Activated CD4-positive, alpha-beta memory T cell treated with anti-CD3 and anti-CD28 coated beads for 36 hours (primary cell): ENCODE data around the gene FAM107B. TPM values are rescaled to one million over a fixed set of nuclear protein-coding genes. Genes with fewer than 3 reads are reported as not detected.

Experiments
- CTCF ChIA-PET: fragments of 350-600 bp; sonication (Branson Sonifier 250); formaldehyde crosslinking; loops from one replicate; lab custom pipeline; 2021; ENCODE audit warnings: antibody characterized with exemption, inconsistent platforms; lab: Charles Lee
- POLR2A ChIA-PET: fragments of 350-600 bp; sonication (Branson Sonifier 250); formaldehyde crosslinking; loops from one replicate; lab custom pipeline; 2021; ENCODE audit warnings: antibody characterized with exemption; lab: Charles Lee
- DNase-seq: peaks from one replicate; pipeline ENCODE4 v3.0.0-alpha.2; 2020
- H3K27ac Mint-ChIP-seq: one replicate; pipeline ENCODE4 v1.8.0; 2021; ENCODE audit warnings: mixed read lengths
- H3K27me3 Mint-ChIP-seq: one replicate; pipeline ENCODE4 v1.8.0; 2021; ENCODE audit warnings: mixed read lengths
- H3K36me3 Mint-ChIP-seq: one replicate; pipeline ENCODE4 v1.8.0; 2021; ENCODE audit warnings: mixed read lengths
- H3K4me1 Mint-ChIP-seq: one replicate; pipeline ENCODE4 v1.8.0; 2021; ENCODE audit warnings: low read depth, mixed read lengths
- H3K4me3 Mint-ChIP-seq: one replicate; pipeline ENCODE4 v1.8.0; 2021; ENCODE audit warnings: mild to moderate bottlenecking, mixed read lengths
- H3K9me3 Mint-ChIP-seq: one replicate; pipeline ENCODE4 v1.8.0; 2021; ENCODE audit warnings: mixed read lengths
- intact Hi-C: fragments of 100-400 bp; cut with micrococcal nuclease; formaldehyde crosslinking; loops from one replicate; pipeline ENCODE4 v1.15.1; 2023
- total RNA-seq, 2 experiments: library from RNA; stranded (reverse); gene quantifications; one replicate each; pipeline ENCODE4 v1.2.3, GENCODE V29; 2021

FAM107B gene
- total RNA-seq, 2 experiments from 2014 or later: 132 to 138 TPM

DNA sequence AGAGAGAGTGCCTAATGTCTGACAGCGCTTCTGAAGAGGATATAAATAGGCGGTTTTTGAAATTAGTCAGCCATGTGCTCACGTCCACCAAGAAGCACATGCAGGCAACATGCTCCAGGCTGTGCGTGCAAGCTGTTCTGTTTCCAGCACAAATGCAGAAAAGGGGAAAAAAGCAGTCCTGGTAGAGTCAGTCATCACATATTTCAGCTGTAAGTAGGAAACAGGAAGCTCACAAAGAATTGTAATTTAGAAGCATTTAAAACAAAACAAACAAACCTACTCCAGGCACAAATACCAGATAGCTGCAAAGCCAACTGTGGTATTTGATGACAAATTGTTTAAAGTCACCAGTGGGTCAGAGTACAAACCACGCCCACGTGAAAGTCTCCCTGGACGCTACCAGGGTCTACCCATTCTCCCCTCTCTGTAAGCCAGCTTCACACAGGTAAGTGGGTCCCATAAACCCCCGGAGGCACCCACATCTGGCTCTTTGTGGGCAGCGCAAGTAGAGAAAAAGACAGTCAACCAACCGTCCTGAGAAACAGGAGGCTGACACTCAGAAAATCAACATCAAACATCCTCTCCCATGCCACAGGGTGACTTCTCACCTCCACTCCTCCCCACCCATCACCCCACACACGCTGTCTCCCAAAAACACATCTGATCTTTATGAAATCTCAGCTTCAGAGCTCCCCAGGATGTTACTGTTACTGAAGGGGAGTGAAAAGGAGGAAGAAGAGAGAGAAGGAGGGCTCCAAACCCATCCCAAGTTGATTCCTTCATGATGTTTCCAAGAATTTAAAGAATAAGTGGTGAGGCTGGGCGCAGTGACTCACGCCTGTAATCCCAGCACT is 186.4 kb downstream of the FAM107B start:
- peak; percentile 82 for DNase-seq
- H3K4me1 Mint-ChIP-seq: peaks cover 90% of the 10 kb centered on the region
- peak overlapping the region; percentile 52 for H3K4me3 Mint-ChIP-seq
- ChIA-PET CTCF (interaction anchor here (0.9 to 2.1 kb wide), 16 partner anchors 10 to 250 kb away, joined by 3 to 10 read pairs (median 4); partner anchors contain the start of genes CDNF, HSPA14 and MSANTD7), POLR2A (interaction anchor here (0.6 to 2.0 kb wide), 16 partner anchors 12 to 403 kb away, joined by 3 to 14 read pairs (median 4); partner anchors contain the start of genes CDNF, HSPA14 and MSANTD7)
- intact Hi-C loops: loop anchor here (1.0 to 10.0 kb wide), 8 partner anchors 16 to 576 kb away; partner anchors contain the start of genes NMT2 and SUV39H2
- no peaks in the 10 kb centered on the region for H3K27me3 Mint-ChIP-seq
- H3K36me3 Mint-ChIP-seq: peaks cover 28% of the 10 kb centered on the region
- no peaks in the 10 kb centered on the region for H3K9me3 Mint-ChIP-seq
- peak overlapping the region; percentile 98 for H3K27ac Mint-ChIP-seq

DNA sequence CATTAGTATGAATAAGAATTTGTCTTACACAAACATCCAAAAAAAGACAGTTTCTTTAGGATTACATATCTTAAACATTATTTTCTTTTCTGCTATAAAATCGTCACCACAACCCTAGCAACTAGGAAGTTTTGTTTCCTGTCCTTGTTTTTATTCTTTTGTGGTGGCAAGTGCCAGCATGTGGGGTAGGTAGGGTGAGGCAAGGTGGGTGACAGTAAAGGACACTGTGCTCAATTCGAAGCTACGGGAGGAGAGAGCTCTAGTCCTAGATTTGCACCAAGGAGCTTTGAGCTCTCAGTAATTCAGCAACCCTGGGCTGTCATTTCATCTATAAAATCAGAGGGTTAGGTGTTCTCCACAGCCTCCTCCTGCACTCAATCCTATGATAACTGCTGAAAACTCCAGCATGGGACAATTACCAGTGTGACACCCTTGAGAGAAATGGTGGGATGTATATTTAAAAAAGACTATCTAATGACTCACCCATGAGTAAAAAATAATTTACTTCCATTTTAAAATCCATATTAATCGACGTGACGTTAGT is 187.1 kb downstream of the FAM107B start:
- peak; percentile 35 for DNase-seq
- intact Hi-C loops: loop anchor here (1.0 to 10.0 kb wide), 8 partner anchors 15 to 577 kb away; partner anchors contain the start of genes NMT2 and SUV39H2
- ChIA-PET CTCF (interaction anchor here (0.9 to 2.1 kb wide), 9 partner anchors 15 to 251 kb away, joined by 3 to 10 read pairs (median 3); partner anchors contain the start of genes CDNF, HSPA14 and MSANTD7), POLR2A (interaction anchor here (0.8 to 2.0 kb wide), 12 partner anchors 13 to 402 kb away, joined by 3 to 14 read pairs (median 4); partner anchors contain the start of genes CDNF, HSPA14 and MSANTD7)
- peak overlapping the region; percentile 98 for H3K27ac Mint-ChIP-seq
- peaks cover 30% of the 10 kb centered on the region for H3K36me3 Mint-ChIP-seq
- peaks cover 92% of the 10 kb centered on the region for H3K4me1 Mint-ChIP-seq
- H3K9me3 Mint-ChIP-seq: no peaks in the 10 kb centered on the region
- H3K4me3 Mint-ChIP-seq: peak overlapping the region; percentile 52
- H3K27me3 Mint-ChIP-seq: no peaks in the 10 kb centered on the region

DNA sequence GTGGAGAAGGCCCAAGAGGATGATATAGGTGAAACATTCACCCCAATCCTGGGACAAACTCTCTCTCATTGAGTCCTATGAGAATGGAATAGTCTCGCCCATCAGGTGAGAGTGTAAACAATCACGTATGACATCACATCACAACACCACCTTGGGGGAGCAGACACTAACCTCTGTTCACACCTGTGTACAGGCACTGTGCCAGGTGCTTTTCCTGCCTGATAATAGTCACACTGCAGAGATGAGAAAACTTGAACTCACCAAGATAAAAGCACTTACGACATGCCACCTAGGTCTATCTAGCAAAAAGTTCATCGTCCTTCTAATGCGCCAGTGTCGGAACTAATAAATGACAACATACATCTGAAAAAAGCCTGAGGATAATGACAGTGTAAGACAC is 187.8 kb downstream of the FAM107B start:
- DNase-seq: peak; percentile 63
- intact Hi-C loops: loop anchor here (5.0 to 10.0 kb wide), 3 partner anchors 35 to 578 kb away; partner anchors contain the start of genes NMT2 and SUV39H2
- Mint-ChIP-seq H3K4me3 (peak overlapping the region; percentile 3), H3K4me1 (peaks cover 89% of the 10 kb centered on the region), H3K27ac (peak overlapping the region; percentile 98), H3K27me3 (no peaks in the 10 kb centered on the region), H3K9me3 (no peaks in the 10 kb centered on the region), H3K36me3 (peaks cover 30% of the 10 kb centered on the region)
- CTCF ChIA-PET: interaction anchor here (1.2 kb wide), 1 partner anchor 72 kb away, joined by 3 read pairs; no protein-coding TSS in a partner anchor
- POLR2A ChIA-PET: interaction anchor here (2.0 kb wide), 1 partner anchor 18 kb away, joined by 14 read pairs; no protein-coding TSS in a partner anchor

DNA sequence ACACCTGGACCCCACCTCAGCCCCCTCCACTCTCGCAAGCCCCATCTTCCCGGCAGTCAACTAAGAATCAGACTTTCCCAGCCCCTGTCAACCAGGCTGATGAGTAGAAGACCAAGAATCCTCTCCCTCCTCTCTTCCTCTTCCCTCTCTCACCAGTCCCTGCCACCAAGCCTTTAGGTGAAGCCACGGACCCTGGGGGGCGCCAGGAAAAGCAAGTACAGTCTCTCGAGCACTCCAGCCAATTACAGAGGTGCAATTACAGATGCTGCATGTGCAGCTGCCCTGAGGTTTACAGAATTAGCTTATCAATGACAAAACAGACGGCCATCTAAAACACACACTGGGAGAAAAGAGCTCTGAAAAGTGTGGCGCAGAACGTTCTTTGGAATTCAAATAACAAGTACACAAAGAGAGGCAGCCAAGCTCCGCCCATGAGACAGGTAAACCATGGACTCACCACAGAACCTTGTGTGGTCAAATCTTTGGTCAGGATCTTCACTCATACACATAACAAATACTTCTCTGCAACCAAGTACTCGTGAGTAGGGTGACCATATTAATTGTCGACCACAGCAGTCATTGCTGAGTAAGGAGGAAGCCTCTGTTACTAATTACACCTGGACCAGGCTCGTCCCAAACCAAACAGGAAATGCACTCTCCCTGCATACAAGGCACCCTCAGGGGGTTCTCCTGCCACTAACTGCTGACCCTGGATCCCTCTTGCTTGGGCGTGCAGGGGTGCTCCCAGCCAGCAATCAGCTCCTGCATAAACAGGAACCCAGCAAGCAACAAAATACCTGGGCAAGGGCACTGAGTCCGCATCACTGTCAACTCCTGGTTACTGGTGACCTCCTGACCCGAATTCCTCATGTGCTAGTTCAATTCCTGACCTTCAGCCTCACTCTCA is 189.2 kb downstream of the FAM107B start:
- Mint-ChIP-seq H3K27ac (peak overlapping the region; percentile 98), H3K36me3 (peaks cover 33% of the 10 kb centered on the region), H3K4me1 (peaks cover 89% of the 10 kb centered on the region), H3K9me3 (no peaks in the 10 kb centered on the region), H3K4me3 (peak overlapping the region; percentile 40), H3K27me3 (no peaks in the 10 kb centered on the region)
- ChIA-PET POLR2A (no interaction called here), CTCF (interaction anchor here (0.7 to 1.5 kb wide), 2 partner anchors 25 to 237 kb away, joined by 3 to 5 read pairs; no protein-coding TSS in a partner anchor)
- intact Hi-C loops: loop anchor here (5.0 to 10.0 kb wide), 3 partner anchors 33 to 579 kb away; partner anchors contain the start of genes NMT2 and SUV39H2
- DNase-seq: no peak

DNA sequence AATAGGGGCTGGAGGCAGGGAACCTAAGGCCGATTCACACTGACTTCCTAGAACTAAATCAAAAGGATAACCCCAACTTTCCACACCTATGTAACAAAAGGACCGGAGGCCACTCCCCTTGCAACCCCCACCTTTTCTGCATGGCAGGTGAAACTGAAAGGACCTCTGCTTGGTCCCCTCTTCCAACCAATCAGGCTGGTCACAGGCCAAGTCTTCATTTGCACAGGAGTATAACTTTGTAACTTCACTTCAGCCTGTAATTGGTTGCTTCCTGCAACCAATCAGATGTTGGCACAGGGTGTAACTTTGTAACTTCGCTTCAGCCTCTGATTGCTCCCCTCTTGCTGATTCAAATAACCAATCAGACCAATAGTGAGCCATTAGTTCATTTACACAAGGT is 190.0 kb downstream of the FAM107B start:
- intact Hi-C loops: loop anchor here (5.0 to 10.0 kb wide), 3 partner anchors 32 to 580 kb away; partner anchors contain the start of genes NMT2 and SUV39H2
- peak; percentile 70 for DNase-seq
- Mint-ChIP-seq H3K27ac (peak overlapping the region; percentile 98), H3K9me3 (no peaks in the 10 kb centered on the region), H3K36me3 (peaks cover 30% of the 10 kb centered on the region), H3K4me1 (peaks cover 85% of the 10 kb centered on the region), H3K4me3 (peak overlapping the region; percentile 56), H3K27me3 (no peaks in the 10 kb centered on the region)
- CTCF ChIA-PET: no interaction called here
- POLR2A ChIA-PET: interaction anchor here (2.1 kb wide), 1 partner anchor 22 kb away, joined by 11 read pairs; no protein-coding TSS in a partner anchor

DNA sequence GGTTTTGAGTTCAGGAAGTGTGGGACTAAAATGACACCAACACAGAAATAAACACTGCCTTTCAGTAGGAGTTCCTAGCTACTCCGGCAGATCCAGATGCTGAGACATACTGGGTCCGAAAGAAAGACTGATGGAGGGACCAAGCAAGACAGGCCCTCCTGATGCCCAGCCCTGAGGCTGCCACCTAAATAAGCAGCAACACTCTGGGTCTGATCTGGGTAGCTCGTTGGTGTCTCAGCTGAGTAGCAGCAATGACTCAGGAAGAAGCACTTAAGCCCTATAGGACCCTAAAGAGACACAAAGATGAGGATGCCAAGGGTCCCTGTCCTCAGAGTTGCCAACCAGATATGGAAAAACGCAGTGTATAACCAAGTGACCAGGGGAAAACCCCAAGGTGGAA is 190.7 kb downstream of the FAM107B start:
- ChIA-PET CTCF (interaction anchor here (0.8 to 1.0 kb wide), 2 partner anchors 20 to 41 kb away, joined by 3 to 4 read pairs; no protein-coding TSS in a partner anchor), POLR2A (interaction anchor here (1.0 to 2.1 kb wide), 3 partner anchors 8 to 22 kb away, joined by 5 to 11 read pairs (median 6); no protein-coding TSS in a partner anchor)
- Mint-ChIP-seq H3K27ac (peak overlapping the region; percentile 98), H3K27me3 (no peaks in the 10 kb centered on the region), H3K4me3 (peak overlapping the region; percentile 56), H3K36me3 (peaks cover 28% of the 10 kb centered on the region), H3K9me3 (no peaks in the 10 kb centered on the region), H3K4me1 (peaks cover 85% of the 10 kb centered on the region)
- DNase-seq: peak; percentile 48
- intact Hi-C loops: loop anchor here (1.0 to 10.0 kb wide), 3 partner anchors 12 to 581 kb away; partner anchors contain the start of gene NMT2

DNA sequence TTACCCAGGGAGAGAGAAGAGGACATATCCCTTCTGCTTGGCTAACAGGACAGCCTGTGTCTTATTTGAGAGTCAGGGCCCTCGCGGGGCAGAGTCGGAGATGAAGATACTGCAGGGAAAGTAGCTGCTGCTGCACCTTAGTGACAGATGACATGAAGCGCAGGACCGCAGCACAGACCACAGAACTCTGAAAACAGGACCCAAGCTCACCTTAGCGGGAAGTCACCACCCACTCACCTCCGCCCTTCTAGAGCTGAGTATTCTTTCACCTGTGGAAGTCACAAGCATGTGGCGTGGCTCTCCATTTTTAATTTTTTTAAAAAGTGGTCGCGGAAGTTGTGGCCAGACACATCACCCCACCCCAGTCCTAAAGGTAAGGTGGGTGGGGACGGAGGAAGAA is 191.4 kb downstream of the FAM107B start:
- Mint-ChIP-seq H3K4me1 (peaks cover 84% of the 10 kb centered on the region), H3K27ac (peak overlapping the region; percentile 98), H3K9me3 (no peaks in the 10 kb centered on the region), H3K36me3 (peaks cover 30% of the 10 kb centered on the region), H3K4me3 (peak overlapping the region; percentile 56), H3K27me3 (no peaks in the 10 kb centered on the region)
- POLR2A ChIA-PET: interaction anchor here (0.8 to 2.1 kb wide), 6 partner anchors 9 to 22 kb away, joined by 3 to 11 read pairs (median 4); no protein-coding TSS in a partner anchor
- intact Hi-C loops: loop anchor here (1.0 to 10.0 kb wide), 3 partner anchors 11 to 582 kb away; partner anchors contain the start of gene NMT2
- CTCF ChIA-PET: interaction anchor here (1.0 to 1.5 kb wide), 4 partner anchors 14 to 40 kb away, joined by 4 to 10 read pairs (median 5); no protein-coding TSS in a partner anchor
- peak; percentile 93 for DNase-seq

DNA sequence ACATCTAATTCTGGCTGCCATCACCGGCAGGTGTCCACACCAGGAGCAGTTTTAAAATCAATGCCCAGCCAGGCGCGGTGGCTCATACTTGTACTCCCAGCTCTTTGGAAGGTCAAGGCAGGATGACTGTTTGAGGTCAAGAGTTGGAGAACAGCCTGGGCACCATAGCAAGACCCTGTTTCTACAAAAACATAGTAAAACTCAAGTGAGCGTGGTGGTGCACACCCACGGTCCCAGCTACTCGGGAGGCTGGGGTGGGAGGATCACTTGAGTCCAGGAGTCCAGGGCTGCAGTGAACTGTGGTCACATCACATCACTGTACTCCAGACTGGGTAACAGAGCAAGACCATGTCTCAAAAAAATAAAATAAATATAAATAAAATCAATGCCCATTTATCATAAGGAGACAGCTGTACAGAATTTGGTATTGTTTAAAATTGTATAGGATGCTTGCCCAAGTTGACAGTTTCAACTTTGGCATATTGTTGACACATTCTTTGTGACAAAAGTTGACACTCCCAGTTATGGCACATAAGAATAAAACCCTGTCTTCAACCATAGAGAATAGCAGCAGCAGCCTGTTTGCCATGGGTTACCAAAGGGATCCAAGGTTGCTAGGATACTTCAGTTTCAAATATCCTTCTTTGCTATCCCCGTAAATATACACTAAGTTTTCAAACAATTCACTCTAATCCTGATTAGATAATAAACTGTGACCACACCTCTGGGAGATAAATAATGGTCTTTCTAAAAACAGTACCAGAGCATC is 193.0 kb downstream of the FAM107B start:
- no peak overlapping the region for H3K4me3 Mint-ChIP-seq

DNA sequence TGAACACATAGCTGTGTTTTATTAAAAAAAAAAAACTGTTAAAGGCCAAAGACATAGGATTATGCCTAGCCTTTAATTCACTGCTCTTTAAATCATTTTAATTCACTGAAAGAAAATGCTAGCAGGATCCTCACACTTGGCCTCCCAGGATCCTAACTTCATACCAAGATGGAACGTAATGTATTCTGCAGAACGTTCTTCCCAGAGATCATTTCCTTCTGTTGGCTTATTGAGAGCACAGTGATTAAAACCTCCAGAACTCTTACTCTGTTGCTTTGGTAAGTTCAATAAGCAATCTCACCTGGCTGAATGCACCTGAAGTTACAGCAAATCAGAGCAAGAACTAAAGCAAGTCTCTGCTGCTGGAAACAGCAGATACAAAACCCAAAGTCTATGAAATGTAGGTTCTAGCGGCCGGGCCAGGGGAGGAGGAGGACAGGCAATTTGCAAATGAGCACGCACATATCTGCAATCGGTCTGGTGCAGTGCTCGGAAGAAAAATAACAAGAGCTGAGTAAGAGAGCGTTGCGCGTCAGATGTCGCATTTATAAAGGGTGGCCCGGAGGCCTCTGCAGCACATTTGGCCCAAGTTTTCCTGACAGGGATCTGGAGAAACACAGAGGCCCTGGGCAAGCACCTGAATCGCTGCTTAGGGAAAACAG is 193.9 kb downstream of the FAM107B start:
- POLR2A ChIA-PET: no interaction called here
- Mint-ChIP-seq H3K36me3 (peaks cover 34% of the 10 kb centered on the region), H3K9me3 (no peaks in the 10 kb centered on the region), H3K27ac (no peak overlapping the region), H3K4me1 (peaks cover 80% of the 10 kb centered on the region), H3K27me3 (no peaks in the 10 kb centered on the region), H3K4me3 (no peak overlapping the region)
- intact Hi-C loops: loop anchor here (10.0 kb wide), 1 partner anchor 584 kb away; the partner anchor contains the start of gene NMT2
- no peak for DNase-seq
- CTCF ChIA-PET: interaction anchor here (1.0 kb wide), 1 partner anchor 43 kb away, joined by 4 read pairs; no protein-coding TSS in a partner anchor

More for the DNA sequence above, 193.0 kb downstream of the FAM107B start:
- H3K27me3 Mint-ChIP-seq: no peaks in the 10 kb centered on the region
- H3K36me3 Mint-ChIP-seq: peaks cover 31% of the 10 kb centered on the region
- ChIA-PET CTCF (no interaction called here), POLR2A (no interaction called here)
- peaks cover 81% of the 10 kb centered on the region for H3K4me1 Mint-ChIP-seq
- intact Hi-C loops: loop anchor here (10.0 kb wide), 1 partner anchor 583 kb away; the partner anchor contains the start of gene NMT2
- no peak for DNase-seq
- H3K9me3 Mint-ChIP-seq: no peaks in the 10 kb centered on the region
- H3K27ac Mint-ChIP-seq: peak overlapping the region; percentile 60
